T-helper 1 cell treated with Interleukin-12 subunit alpha and Interleukin-12 subunit beta and Interleukin-4 antibody, amounts not matched to agents 30 ng/mL and 1 ng/mL, for 36 hours (primary cell): ENCODE measurements around the gene SYTL3. TPM values are rescaled to one million over a fixed set of nuclear protein-coding genes. Genes with fewer than 3 reads are reported as not detected.

Experiments
- intact Hi-C: fragments of 100-400 bp; cut with micrococcal nuclease; formaldehyde crosslinking; loops from one replicate; pipeline ENCODE4 v1.15.1; 2024
- total RNA-seq: library from RNA; stranded (reverse); gene quantifications from 2 replicates; pipeline ENCODE4 v1.2.3, GENCODE V29; 2022

SYTL3 gene
- total RNA-seq, 1 donor from 2014 or later = 64.0 TPM

DNA sequence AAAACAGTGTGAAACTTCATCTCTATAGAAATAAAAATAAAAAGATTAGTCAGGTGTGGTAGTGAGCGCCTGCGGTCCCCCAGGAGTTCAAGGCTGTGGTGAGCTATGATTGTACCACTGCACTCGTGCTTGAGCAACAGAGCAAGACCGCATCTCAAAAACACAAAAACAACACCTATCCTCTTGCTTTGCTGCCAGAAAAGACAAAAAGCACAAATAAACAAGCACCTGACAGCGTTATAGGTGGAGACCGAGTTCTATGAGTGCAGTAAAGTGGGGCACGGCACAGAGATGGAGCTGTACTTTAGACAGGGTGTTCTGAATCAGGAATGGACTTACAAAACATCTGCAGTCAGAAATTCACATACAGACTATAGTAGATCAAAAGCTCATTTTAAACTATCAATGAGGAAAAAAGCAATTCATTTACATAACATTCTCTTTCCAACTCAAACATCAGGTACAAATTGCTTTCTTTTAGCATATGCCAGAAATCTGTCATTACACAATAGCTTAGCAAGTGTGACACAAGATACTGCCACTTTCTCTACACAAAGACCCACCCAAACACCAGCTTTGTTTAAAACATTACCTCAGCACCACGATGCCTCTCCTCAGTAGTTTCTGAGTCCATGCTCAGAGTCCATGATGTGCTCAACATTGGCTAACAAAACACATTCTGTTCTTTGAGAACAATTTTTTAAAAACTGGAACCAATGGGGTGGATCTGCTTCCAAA is 159.3 kb downstream of the SYTL3 start:
- intact Hi-C loops = no loop called here

DNA sequence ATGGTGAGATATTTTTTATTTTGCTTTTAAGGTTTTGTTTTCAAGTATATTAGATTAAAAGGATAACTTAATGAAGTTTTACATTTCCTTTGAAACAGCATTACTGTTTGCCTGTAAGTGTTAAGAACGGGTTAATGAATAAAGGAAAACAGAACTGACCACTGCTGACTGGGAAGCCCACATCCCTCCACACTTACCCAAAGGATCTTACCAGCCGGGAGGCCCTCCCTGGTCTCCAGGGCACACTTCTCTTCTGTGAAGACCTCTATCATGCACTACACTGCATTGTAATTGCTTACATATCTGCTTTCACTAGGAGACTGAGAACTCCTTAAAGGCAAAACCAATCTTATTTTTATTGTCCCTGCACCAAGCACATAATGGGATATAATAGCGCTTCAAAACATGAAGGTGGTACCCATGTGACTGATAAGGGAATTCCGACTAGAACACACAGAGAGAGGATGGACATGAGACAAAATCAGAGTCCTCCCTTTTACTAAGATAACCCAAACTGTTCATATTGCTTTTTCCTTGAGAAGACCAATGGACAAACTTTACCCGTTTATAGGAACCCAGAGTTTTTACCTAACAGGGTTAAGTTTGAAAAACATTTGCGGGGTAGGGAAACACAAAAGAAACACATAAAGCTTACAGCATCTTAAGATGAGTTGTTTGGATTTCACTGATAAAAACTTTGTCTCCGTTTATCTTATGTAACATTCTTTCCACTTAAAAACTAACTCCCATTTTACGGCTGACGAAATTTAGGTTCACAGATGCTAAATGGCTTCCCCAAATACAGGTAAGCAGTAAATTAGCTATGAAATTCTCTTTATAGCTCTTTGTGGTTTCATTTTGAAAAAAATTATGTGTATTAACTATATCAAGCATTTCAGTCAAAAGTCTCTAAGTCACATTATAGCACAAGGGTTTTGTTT is 160.6 kb downstream of the SYTL3 start:
- intact Hi-C loops = no loop called here

DNA sequence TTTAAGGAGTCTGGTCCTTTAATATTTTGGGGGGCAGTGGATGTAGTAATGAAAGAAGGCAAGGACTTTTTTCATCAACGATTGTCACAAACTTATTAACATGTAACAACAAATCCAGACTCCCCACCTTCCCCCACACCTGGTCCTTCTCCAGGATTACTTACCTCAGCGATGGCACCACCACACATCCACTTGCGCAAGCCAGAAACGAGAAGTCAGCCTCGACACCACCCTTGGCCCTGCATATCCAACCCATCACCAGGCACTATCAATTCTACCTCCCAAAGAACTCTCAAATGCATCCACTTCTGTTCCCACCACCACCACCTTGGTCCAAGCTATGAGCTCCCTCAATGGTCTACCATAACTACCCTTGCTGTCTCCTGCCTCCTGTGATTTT is 162.8 kb downstream of the SYTL3 start:
- intact Hi-C loops = no loop called here

DNA sequence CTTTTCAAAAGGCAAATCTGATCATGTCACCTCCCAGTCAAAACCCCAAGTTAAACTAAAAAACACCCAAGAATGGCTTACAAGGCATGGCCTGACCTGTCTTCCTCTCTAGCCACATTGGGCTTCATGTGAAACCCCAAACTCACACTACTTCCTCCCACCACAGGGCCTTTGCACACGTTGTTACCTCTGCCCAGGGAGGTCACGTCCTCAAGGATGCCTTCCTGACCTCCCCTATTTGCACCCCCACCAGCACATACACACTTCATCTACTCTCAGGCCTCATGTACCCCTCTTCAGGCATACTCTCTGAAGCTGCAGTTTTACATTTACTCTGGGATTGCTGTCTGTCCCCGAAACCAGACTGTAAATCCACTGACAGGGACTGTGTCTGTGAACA is 163.2 kb downstream of the SYTL3 start:
- intact Hi-C loops = no loop called here

Other genes starting within 250 kb of the SYTL3 start
- 16.3 and 18.2 TPM in 2 replicates for gene TMEM181, start 90.0 kb upstream of the SYTL3 start, total RNA-seq
- 113 and 122 TPM in 2 replicates for gene DYNLT1, start 5.3 kb upstream of the SYTL3 start, total RNA-seq
- 236 and 238 TPM in 2 replicates for gene EZR, start 169.3 kb downstream of the SYTL3 start, total RNA-seq